A549 treated with GW870086 at 1 μM for 4 hours (cell line): ENCODE results near the gene CTSH. TPM values are rescaled to one million over a fixed set of nuclear protein-coding genes. Genes with fewer than 3 reads are reported as not detected.

Source experiments
- total RNA-seq: library from RNA; stranded (reverse); fragments of 200-300 nt; extraction: Qiagen RNA extraction; gene quantifications from 5 replicates; pipeline ENCODE4 v1.2.3, GENCODE V29; 2022; ENCODE audit warnings: low read depth

Gene CTSH
- total RNA-seq, result 40.7 to 48.7 TPM (median 46.8 TPM) in 5 replicates

DNA sequence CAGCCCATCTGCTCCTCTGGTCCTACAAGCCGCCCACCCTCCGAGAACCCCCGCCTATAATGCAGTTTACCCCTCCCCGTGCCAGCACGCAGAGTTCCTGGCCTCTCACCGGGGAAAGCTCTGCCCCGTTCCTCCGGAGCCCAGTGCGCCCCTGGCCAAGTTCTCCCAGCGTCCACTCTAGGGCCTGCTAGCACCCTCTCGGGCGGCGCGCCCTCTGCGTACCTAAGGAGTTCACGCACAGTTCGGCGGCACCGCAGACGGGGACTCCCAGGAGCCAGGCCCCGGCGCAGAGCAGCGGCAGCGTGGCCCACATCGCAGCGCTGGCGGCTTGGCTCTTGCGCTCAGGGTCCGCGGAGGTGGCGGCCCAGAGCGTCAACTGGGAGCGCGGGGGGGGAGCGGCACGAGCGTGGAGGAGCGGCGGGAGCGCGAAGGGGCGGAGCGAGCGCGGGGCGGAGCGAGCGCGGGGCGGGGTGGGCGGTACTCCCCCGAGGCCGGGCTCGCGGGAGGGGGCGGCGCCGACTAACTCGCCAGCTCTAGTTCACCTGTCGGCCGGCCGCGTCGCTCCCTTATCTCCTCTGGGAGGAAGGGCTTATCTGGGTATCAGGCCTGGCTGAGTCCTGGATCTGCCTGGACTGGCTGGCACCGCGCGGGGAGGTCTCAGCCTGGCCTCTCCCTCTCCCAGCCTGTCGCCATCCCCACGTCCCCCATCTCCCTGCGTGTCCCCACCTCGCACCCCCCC, at the start of gene CTSH:
TSS of gene CTSH (minus strand) at position 378 of the 739 bp plus-strand sequence. CDS start at position 313, 65 bp downstream.

DNA sequence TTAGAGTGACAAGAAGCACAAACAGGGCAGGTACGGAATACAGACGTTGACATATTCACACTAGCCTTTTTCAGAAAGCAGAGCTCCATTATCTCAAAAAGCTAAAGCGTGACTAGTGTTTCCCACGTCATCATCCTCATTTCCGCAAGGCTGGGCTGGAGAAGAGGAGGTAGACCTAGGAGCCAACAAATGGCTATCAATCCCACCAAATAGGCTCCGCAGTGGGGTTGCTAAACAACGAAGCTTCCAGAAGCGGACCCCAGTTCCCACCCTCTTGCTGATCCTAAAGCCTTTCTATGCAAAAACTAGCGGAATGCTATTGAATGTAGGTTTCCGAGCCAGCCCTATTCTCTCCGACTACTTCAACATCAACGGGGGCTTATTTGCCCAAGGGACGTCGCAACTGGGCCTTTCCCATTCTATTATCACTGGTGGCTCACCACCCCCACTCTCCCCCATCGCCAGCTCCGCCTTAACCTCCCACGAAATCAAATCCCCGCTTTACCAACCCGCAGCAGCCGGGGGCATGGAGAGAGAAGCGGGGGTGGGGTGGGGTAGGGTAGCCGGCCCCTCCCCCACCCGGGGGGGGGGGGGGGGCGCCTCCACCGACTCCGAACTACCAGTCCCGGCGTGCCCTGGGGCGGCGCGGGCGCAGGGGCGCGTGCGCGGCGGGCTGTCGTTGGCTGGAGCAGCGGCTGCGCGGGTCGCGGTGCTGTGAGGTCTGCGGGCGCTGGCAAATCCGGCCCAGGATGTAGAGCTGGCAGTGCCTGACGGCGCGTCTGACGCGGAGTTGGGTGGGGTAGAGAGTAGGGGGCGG, 72.5 kb downstream of the CTSH start, which contains the start of gene MORF4L1:
TSS of gene MORF4L1 (plus strand) at position 736 of the 817 bp plus-strand sequence. CDS start 128 bp downstream, outside the sequence.

Other genes with a start within 250 kb of the CTSH start
- gene ADAMTS7, start 133.6 kb downstream of the CTSH start, total RNA-seq, result 4.8 to 7.8 TPM (median 6.2 TPM) in 5 replicates
- 342 to 545 TPM (median 365 TPM) in 5 replicates for gene MORF4L1, start 72.2 kb downstream of the CTSH start, total RNA-seq
- 0.10 to 0.36 TPM (median 0.30 TPM) in 5 replicates for gene RASGRF1, start 145.7 kb upstream of the CTSH start, total RNA-seq